CD14-positive monocyte (primary cell): Measurements from ENCODE around the gene HSD17B14. TPM values are rescaled to one million over a fixed set of nuclear protein-coding genes. Genes with fewer than 3 reads are reported as not detected.
"Not testable (repeated sequence)": the region's sequence is repeated elsewhere in the genome, so short reads cannot be mapped to it uniquely, and the experiment has no call there.

Experiments
- DNase-seq, 3 donors: peaks; one replicate each; pipeline ENCODE4 v3.0.0-alpha.2; 2011 to 2022
- H2AFZ ChIP-seq: 2 replicates; pipeline ENCODE4 v1.6.0; 2012; ENCODE audit warnings: mild to moderate bottlenecking, low read depth, low read length, inconsistent platforms; ENCODE audit not compliant: insufficient read depth, poor library complexity, severe bottlenecking
- H3K27ac ChIP-seq, 2 donors: 1 replicate in 1 of 2; 2 replicates in 1 of 2; pipeline ENCODE4 v1.5.1; 2012 to 2013; ENCODE audit warnings: low read length in 2 of 2, control low read depth in 1 of 2, inconsistent platforms in 1 of 2, low read depth in 1 of 2, mild to moderate bottlenecking in 1 of 2
- H3K27me3 ChIP-seq, 2 donors: one replicate each; pipeline versions ENCODE4 v1.6.0 to v1.6.1; 2011 to 2013; ENCODE audit warnings: low read length in 2 of 2; ENCODE audit not compliant: control insufficient read depth in 2 of 2, insufficient read depth in 2 of 2
- H3K36me3 ChIP-seq, 2 donors: replicated peaks in 1 of 2; 1 replicate in 1 of 2; 2 replicates in 1 of 2; pipeline versions ENCODE4 v1.5.1 to v1.6.1; 2012 to 2013; ENCODE audit warnings: low read length in 2 of 2, control low read depth in 1 of 2, inconsistent platforms in 1 of 2, mild to moderate bottlenecking in 1 of 2; ENCODE audit not compliant: insufficient read depth in 2 of 2, control insufficient read depth in 1 of 2
- H3K4me1 ChIP-seq, 2 donors: 1 replicate in 1 of 2; 2 replicates in 1 of 2; pipeline versions ENCODE4 v1.5.1 to v1.6.1; 2012 to 2013; ENCODE audit warnings: low read length in 2 of 2, control low read depth in 1 of 2, inconsistent platforms in 1 of 2, mild to moderate bottlenecking in 1 of 2, moderate library complexity in 1 of 2; ENCODE audit not compliant: insufficient read depth in 2 of 2, control insufficient read depth in 1 of 2
- H3K4me2 ChIP-seq: replicated peaks from 2 replicates; pipeline ENCODE3; 2012; ENCODE audit warnings: low read length, moderate library complexity, mild to moderate bottlenecking; ENCODE audit not compliant: poor library complexity, severe bottlenecking; ENCODE audit errors: extremely low read depth
- H3K4me3 ChIP-seq, 3 experiments: fragments of 200-600 bp in 1 of 3; sonication (generic) in 1 of 3; replicated peaks in 1 of 3; 1 replicate in 2 of 3; 2 replicates in 1 of 3; pipeline ENCODE4 v1.5.1; 2011 to 2013; ENCODE audit warnings: low read length in 3 of 3, mild to moderate bottlenecking in 3 of 3, control low read depth in 2 of 3, low read depth in 2 of 3, inconsistent platforms in 1 of 3, moderate library complexity in 1 of 3
- H3K79me2 ChIP-seq: 2 replicates; pipeline ENCODE4 v1.6.0; 2012; ENCODE audit warnings: mild to moderate bottlenecking, control low read depth, inconsistent platforms, low read length, moderate library complexity; ENCODE audit not compliant: insufficient read depth
- H3K9ac ChIP-seq: 2 replicates; pipeline ENCODE4 v1.6.0; 2017; ENCODE audit warnings: low read length, mild to moderate bottlenecking; ENCODE audit not compliant: insufficient read depth, poor library complexity, severe bottlenecking
- H3K9me3 ChIP-seq, 2 donors: replicated peaks in 1 of 2; 1 replicate in 1 of 2; 2 replicates in 1 of 2; pipeline versions ENCODE4 v1.5.1 to v1.6.1; 2012 to 2013; ENCODE audit warnings: low read length in 2 of 2, control low read depth in 1 of 2; ENCODE audit not compliant: control insufficient read depth in 1 of 2, insufficient read depth in 1 of 2
- H4K20me1 ChIP-seq: 2 replicates; pipeline ENCODE4 v1.6.0; 2012; ENCODE audit warnings: mild to moderate bottlenecking, low read length, control low read depth, moderate library complexity; ENCODE audit not compliant: insufficient read depth
- H3K27ac Mint-ChIP-seq, 7 donors: one replicate each; pipeline ENCODE4 v1.8.0; 2020; ENCODE audit warnings: mild to moderate bottlenecking in 7 of 7, mixed read lengths in 7 of 7, moderate library complexity in 6 of 7, inconsistent platforms in 2 of 7
- H3K27me3 Mint-ChIP-seq, 3 donors: one replicate each; pipeline ENCODE4 v1.8.0; 2021 to 2022; ENCODE audit warnings: low read depth in 3 of 3, mild to moderate bottlenecking in 3 of 3, mixed read lengths in 3 of 3, moderate library complexity in 3 of 3, inconsistent platforms in 1 of 3
- H3K36me3 Mint-ChIP-seq, 2 donors: one replicate each; pipeline ENCODE4 v1.8.0; 2020; ENCODE audit warnings: mixed read lengths in 2 of 2, inconsistent platforms in 1 of 2, mild to moderate bottlenecking in 1 of 2
- H3K4me1 Mint-ChIP-seq: one replicate; pipeline ENCODE4 v1.8.0; 2020; ENCODE audit warnings: mild to moderate bottlenecking, mixed read lengths
- H3K4me3 Mint-ChIP-seq, 2 donors: one replicate each; pipeline ENCODE4 v1.8.0; 2020; ENCODE audit warnings: mild to moderate bottlenecking in 2 of 2, mixed read lengths in 2 of 2, moderate library complexity in 1 of 2
- H3K9me3 Mint-ChIP-seq, 7 donors: one replicate each; pipeline ENCODE4 v1.8.0; 2020 to 2022; ENCODE audit warnings: mixed read lengths in 7 of 7, mild to moderate bottlenecking in 6 of 7, moderate library complexity in 6 of 7, inconsistent platforms in 2 of 7
- WGBS: methylation state at CpG from one replicate; pipeline ENCODE4 v1.1.5; 2013; ENCODE audit warnings: missing lambda C conversion rate; ENCODE audit not compliant: insufficient coverage; 5-methylcytosine and 5-hydroxymethylcytosine counted together
- intact Hi-C, 2 donors: fragments of 100-400 bp; cut with micrococcal nuclease; formaldehyde crosslinking; loops; one replicate each; pipeline versions ENCODE4 v1.15.0 to v1.15.1; 2023
- polyA plus RNA-seq, 3 donors: library from polyadenylated mRNA; depleted of rRNA in 1 of 3; unstranded in 2 of 3; stranded (reverse) in 1 of 3; fragments of 300-500 nt in 2 of 3; fragments of >200 nt in 1 of 3; fragmentation: Illumina TruSeq in 2 of 3; gene quantifications; 1 replicate in 2 of 3; 2 replicates in 1 of 3; pipeline ENCODE4 v1.2.3, GENCODE V29; 2012 to 2021
- TF ChIP-seq, protein P1 (sequence below): fragments of 200-600 bp; IDR thresholded peaks from one replicate; pipeline ENCODE4 v1.8.0; 2022; ENCODE audit warnings: antibody characterized with exemption, mild to moderate bottlenecking

Gene HSD17B14
- polyA plus RNA-seq, 3 donors: not detected

DNA sequence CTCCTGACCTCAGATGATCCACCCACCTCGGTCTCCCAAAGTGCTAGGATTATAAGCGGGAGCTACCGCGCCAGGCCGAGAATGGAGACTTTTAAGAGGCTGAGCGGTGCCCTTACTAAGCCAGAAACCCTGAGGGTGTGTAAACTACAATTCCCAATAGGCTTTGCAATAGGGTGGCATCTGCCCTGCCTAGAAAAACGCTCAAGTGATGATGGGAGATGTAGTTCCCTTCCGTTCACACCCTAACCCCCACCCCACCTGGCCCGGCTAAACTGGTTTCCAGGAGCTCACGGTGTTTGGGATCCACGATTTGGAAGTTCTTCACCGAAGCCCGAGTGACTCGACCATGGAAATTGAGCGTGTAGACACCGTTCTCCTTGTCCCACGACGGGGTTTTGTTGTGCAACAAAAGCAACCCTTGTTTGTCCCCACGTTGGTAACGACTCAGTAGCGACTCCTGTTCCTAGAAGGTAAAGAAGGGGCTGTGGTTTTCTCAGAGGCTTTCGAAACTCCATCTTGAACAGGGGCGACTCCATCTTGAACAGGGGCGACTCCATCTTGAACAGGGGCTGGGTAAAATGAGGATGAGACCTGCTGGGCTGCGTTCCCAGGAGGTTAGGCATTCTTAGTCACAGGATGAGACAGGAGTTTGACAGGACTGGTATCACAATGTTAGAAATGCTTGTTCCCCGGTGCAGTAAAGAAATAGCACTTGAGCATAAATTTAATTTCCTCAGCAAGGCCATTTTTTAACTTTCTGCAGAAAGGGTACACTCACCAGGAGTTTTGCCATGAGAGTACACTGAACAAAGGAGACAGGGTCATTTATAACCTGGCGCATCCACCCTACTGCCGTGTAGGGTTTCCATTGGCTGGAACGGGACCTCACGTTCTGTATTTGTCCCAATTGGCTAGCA is 45.7 kb upstream of the HSD17B14 start:
- TF ChIP-seq, protein P1, sequence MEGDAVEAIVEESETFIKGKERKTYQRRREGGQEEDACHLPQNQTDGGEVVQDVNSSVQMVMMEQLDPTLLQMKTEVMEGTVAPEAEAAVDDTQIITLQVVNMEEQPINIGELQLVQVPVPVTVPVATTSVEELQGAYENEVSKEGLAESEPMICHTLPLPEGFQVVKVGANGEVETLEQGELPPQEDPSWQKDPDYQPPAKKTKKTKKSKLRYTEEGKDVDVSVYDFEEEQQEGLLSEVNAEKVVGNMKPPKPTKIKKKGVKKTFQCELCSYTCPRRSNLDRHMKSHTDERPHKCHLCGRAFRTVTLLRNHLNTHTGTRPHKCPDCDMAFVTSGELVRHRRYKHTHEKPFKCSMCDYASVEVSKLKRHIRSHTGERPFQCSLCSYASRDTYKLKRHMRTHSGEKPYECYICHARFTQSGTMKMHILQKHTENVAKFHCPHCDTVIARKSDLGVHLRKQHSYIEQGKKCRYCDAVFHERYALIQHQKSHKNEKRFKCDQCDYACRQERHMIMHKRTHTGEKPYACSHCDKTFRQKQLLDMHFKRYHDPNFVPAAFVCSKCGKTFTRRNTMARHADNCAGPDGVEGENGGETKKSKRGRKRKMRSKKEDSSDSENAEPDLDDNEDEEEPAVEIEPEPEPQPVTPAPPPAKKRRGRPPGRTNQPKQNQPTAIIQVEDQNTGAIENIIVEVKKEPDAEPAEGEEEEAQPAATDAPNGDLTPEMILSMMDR: no peak
- Histone ChIP-seq H3K27me3 (no peaks in the 10 kb centered on the region), H3K4me3 (no peak overlapping the region), H2AFZ (no peak overlapping the region), H4K20me1 (peaks cover 38% of the 10 kb centered on the region), H3K4me2 (no peak overlapping the region), H3K4me1 (peaks cover 10 to 28% of the 10 kb centered on the region in 2 donors), H3K27ac (no peak overlapping the region), H3K9ac (no peak overlapping the region), H3K36me3 (peaks cover 2 to 16% of the 10 kb centered on the region in 2 donors), H3K79me2 (no peaks in the 10 kb centered on the region), H3K9me3 (peaks cover 6 to 7% of the 10 kb centered on the region in 2 donors)
- H3K36me3 Mint-ChIP-seq: peaks cover 14 to 24% of the 10 kb centered on the region in 2 donors
- H3K27me3 Mint-ChIP-seq: peaks cover 1 to 7% (median 3%) of the 10 kb centered on the region in 3 donors
- DNase-seq: peak in 2 of 3 donors; percentile 29 to 58
- intact Hi-C loops: no loop called here
- peaks cover 19% of the 10 kb centered on the region for H3K4me1 Mint-ChIP-seq
- H3K27ac Mint-ChIP-seq: peak overlapping the region in 5 of 7 donors; percentile 26 to 84 (median 62)
- peaks cover 11 to 26% (median 14%) of the 10 kb centered on the region in 7 donors for H3K9me3 Mint-ChIP-seq
- H3K4me3 Mint-ChIP-seq: no peak overlapping the region
- 57% methylated on average over 18 of the region's 30 CpGs for WGBS

- Mint-ChIP-seq H3K4me1 (peaks cover 32% of the 10 kb centered on the region), H3K27ac (peak overlapping the region in 5 of 7 donors; percentile 10 to 48 (median 30)), H3K36me3 (peaks cover 26 to 46% of the 10 kb centered on the region in 2 donors), H3K9me3 (peaks cover 11 to 26% (median 14%) of the 10 kb centered on the region in 7 donors)
- not testable (repeated sequence) for H3K27ac ChIP-seq, H3K9me3 ChIP-seq, H3K4me3 ChIP-seq, DNase-seq, H3K9ac ChIP-seq, H3K4me3 Mint-ChIP-seq, H3K27me3 Mint-ChIP-seq, H3K27me3 ChIP-seq, H3K4me2 ChIP-seq, H2AFZ ChIP-seq
- H4K20me1 ChIP-seq: peaks cover 60% of the 10 kb centered on the region
- peaks cover 14% of the 10 kb centered on the region for H3K79me2 ChIP-seq
- intact Hi-C loops: loop anchor here in 1 of 2 donors (10.0 kb wide), 1 partner anchor 555 kb away; the partner anchor contains the start of gene EMP3
- peaks cover 25 to 43% of the 10 kb centered on the region in 2 donors for H3K4me1 ChIP-seq
- 100% methylated on average over 3 of the region's 9 CpGs for WGBS
- H3K36me3 ChIP-seq: peaks cover 13 to 30% of the 10 kb centered on the region in 2 donors
Measured at GRCh38 chr19:48879696-48880095, 43.4 kb upstream of the HSD17B14 start.
